ENCODE results near the gene SEMA5B.

DNA sequence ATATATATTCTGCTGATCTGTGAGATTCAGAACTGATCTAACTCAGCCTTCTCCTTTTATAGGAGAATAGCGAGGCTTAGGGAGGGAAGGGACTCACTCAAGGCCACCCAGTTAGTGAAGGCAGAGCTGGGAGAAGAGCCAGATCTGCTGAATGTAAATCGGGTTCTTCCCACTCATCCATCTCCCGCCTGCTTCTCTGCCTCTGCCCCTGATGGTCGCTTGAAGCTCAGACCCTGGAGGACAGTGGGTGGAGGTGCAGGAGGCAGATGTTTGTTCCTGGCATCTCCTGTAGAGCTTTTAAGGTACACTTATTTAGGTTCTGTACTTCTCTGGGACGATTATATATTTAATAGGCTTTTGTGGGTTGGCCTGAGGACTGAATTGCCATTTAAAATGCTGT, 43.6 kb upstream of the SEMA5B start:
- TF ChIP-seq CTCF (IDR thresholded peaks at IDR 0.05; ENCODE audit: insufficient read depth, low read length) (no peak), SPI1 (IDR thresholded peaks at IDR 0.05; ENCODE audit: borderline replicate concordance, low read depth) (no peak), GABPA (IDR thresholded peaks at IDR 0.05; ENCODE audit: low read depth) (no peak)

All from HL-60 (cell line).